Coronary artery (tissue), 2 donors: ENCODE data around the gene PDPK1.

Experiments
- DNase-seq: peaks from one replicate; pipeline ENCODE4 v3.0.0-alpha.2; 2017; ENCODE audit warnings: low spot score
- H3K27ac ChIP-seq, 2 donors: fragments of 200-600 bp; sonication (generic); one replicate each; pipeline ENCODE4 v1.5.1; 2016 to 2019
- H3K4me3 ChIP-seq: fragments of 200-600 bp; sonication (generic); 2 replicates; pipeline ENCODE4 v1.5.1; 2016; ENCODE audit warnings: mild to moderate bottlenecking, moderate library complexity
- CTCF ChIP-seq: fragments of 200-600 bp; sonication (generic); IDR thresholded peaks from one replicate; pipeline ENCODE4 v1.5.1; 2019; ENCODE audit warnings: antibody characterized with exemption

Gene PDPK1

GRCh38 chr16:2499890-2500429 lies 37.9 kb upstream of the PDPK1 start:
- Histone ChIP-seq H3K27ac (no peak overlapping the region), H3K4me3 (no peak overlapping the region)
- no peak for TF ChIP-seq CTCF
- DNase-seq = no peak

- Histone ChIP-seq H3K27ac (no peak overlapping the region), H3K4me3 (no peak overlapping the region)
- DNase-seq = no peak
- TF ChIP-seq CTCF = no peak
Observed at GRCh38 chr16:2500430-2500917, 37.3 kb upstream of the PDPK1 start.

- H3K4me3 ChIP-seq = peak overlapping the region; percentile 65
- TF ChIP-seq CTCF = peak; percentile 99
- no peak for DNase-seq
- H3K27ac ChIP-seq = peak overlapping the region in 1 of 2 donors; percentile 72
Observed at GRCh38 chr16:2500918-2501750, 36.7 kb upstream of the PDPK1 start.

- Histone ChIP-seq H3K27ac (peak overlapping the region in 1 of 2 donors; percentile 36), H3K4me3 (no peak overlapping the region)
- no peak for TF ChIP-seq CTCF
- no peak for DNase-seq
Observed at GRCh38 chr16:2501946-2502895, 35.6 kb upstream of the PDPK1 start.

- no peak for DNase-seq
- Histone ChIP-seq H3K27ac (no peak overlapping the region), H3K4me3 (no peak overlapping the region)
- TF ChIP-seq CTCF = no peak
Observed at GRCh38 chr16:2505695-2506094, 32.1 kb upstream of the PDPK1 start.

- TF ChIP-seq CTCF = no peak
- peak overlapping the region; percentile 40 to 79 for H3K27ac ChIP-seq
- DNase-seq = no peak
Observed at GRCh38 chr16:2507052-2507659, 30.7 kb upstream of the PDPK1 start.

More at GRCh38 chr16:2507052-2507659, 30.7 kb upstream of the PDPK1 start:
- H3K4me3 ChIP-seq = no peak overlapping the region
